Measurements from ENCODE around the gene GSTM5. TPM values are rescaled to one million over a fixed set of nuclear protein-coding genes. Genes with fewer than 3 reads are reported as not detected.
"Not testable (repeated sequence)": the region's sequence is repeated elsewhere in the genome, so short reads cannot be mapped to it uniquely, and the experiment has no call there.

GSTM5 gene
- total RNA-seq, 1 donor from 2014 or later, result 27.9 TPM

DNA sequence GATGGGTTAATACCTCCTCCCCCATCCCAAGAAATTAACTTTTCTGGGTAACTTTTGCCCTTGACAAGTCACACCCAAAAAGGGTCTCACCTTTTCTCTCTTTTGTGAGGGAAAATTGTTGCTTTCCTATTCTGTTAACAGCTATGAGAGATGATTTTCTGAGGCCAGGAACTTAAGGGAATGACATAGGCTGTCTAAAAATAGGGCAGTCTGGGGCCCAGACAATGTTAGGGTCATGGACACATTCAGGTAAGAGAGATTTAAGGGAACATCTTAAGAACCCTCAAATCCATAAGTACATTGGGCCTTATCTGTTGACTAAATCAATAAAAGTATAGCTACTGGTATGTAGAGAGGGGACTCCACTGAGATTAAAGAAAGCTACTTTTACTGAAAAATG, 37.2 kb downstream of the GSTM5 start:
- Mint-ChIP-seq H3K4me3 (ENCODE audit: unreplicated experiment) (no peak overlapping the region), H3K27ac (ENCODE audit: unreplicated experiment) (no peak overlapping the region), H3K36me3 (ENCODE audit: low read depth, unreplicated experiment) (no peaks in the 10 kb centered on the region), H3K4me1 (ENCODE audit: unreplicated experiment) (no peaks in the 10 kb centered on the region), H3K27me3 (ENCODE audit: unreplicated experiment) (peaks cover 3% of the 10 kb centered on the region), H3K9me3 (ENCODE audit: unreplicated experiment) (no peaks in the 10 kb centered on the region)
- no peak for DNase-seq (ENCODE audit: low spot score)
- TF ChIP-seq, protein P1, sequence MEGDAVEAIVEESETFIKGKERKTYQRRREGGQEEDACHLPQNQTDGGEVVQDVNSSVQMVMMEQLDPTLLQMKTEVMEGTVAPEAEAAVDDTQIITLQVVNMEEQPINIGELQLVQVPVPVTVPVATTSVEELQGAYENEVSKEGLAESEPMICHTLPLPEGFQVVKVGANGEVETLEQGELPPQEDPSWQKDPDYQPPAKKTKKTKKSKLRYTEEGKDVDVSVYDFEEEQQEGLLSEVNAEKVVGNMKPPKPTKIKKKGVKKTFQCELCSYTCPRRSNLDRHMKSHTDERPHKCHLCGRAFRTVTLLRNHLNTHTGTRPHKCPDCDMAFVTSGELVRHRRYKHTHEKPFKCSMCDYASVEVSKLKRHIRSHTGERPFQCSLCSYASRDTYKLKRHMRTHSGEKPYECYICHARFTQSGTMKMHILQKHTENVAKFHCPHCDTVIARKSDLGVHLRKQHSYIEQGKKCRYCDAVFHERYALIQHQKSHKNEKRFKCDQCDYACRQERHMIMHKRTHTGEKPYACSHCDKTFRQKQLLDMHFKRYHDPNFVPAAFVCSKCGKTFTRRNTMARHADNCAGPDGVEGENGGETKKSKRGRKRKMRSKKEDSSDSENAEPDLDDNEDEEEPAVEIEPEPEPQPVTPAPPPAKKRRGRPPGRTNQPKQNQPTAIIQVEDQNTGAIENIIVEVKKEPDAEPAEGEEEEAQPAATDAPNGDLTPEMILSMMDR (IDR thresholded peaks at IDR 0.05; ENCODE audit: unreplicated experiment), result no peak

DNA sequence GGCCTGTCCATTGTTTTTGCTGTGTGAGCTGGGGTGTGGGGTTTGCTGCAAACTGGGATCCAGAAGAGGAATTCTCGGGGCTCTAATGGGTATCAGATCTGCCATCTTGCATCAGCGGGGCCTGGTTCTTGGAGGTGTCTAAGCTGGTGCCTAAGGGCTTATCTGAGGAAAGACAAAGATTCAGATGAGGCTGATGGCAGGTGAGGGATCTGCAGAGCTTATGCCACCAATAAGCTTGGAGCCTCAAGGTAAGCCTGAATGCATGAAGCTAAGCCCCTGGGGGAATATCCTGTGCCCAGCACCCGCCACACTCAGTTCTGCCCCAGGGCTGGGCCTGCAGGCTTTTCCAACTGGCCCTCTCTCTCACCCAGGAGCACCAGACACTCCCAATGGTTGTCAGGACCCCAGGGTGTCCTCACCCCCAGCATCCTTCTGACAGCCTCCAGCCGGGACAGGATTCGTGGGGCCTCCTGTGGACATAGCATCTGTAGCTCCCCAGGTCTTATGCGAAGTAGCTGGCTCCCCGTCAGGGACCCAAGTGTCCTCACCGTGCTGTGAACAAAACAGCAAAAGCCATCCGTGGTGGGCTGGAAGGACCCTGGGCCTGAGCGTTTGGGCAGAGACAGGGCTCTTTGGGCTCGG, 38.3 kb downstream of the GSTM5 start:
- Mint-ChIP-seq H3K27ac (ENCODE audit: unreplicated experiment) (no peak overlapping the region), H3K9me3 (ENCODE audit: unreplicated experiment) (no peaks in the 10 kb centered on the region), H3K27me3 (ENCODE audit: unreplicated experiment) (peaks cover 3% of the 10 kb centered on the region), H3K4me1 (ENCODE audit: unreplicated experiment) (no peaks in the 10 kb centered on the region), H3K36me3 (ENCODE audit: low read depth, unreplicated experiment) (no peaks in the 10 kb centered on the region), H3K4me3 (ENCODE audit: unreplicated experiment) (no peak overlapping the region)
- DNase-seq (ENCODE audit: low spot score), result no peak
- TF ChIP-seq, protein P1 (IDR thresholded peaks at IDR 0.05; ENCODE audit: unreplicated experiment), result no peak

DNA sequence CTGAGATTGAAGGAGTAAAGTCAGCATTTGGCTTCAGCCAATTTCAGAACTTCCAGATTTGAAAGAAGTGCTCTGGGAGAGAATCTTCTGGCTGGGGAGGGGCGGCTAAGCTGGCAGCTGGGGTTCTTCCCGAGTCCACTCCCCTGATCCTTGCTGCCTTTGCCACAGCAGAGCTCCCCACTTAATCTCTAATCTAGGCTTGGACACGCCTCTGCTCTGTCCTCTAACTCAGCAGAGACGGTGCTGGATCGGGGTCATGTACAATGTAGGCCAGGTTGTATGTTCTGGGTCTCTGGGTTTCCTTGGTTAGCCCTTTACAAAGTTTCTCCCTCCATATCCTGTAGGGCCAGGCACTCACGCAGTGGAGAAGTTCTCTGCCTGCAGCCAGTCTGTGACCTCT, 38.9 kb downstream of the GSTM5 start:
- Mint-ChIP-seq H3K9me3 (ENCODE audit: unreplicated experiment) (no peaks in the 10 kb centered on the region), H3K4me3 (ENCODE audit: unreplicated experiment) (no peak overlapping the region), H3K27me3 (ENCODE audit: unreplicated experiment) (peaks cover 3% of the 10 kb centered on the region), H3K36me3 (ENCODE audit: low read depth, unreplicated experiment) (no peaks in the 10 kb centered on the region), H3K4me1 (ENCODE audit: unreplicated experiment) (no peaks in the 10 kb centered on the region), H3K27ac (ENCODE audit: unreplicated experiment) (no peak overlapping the region)
- no peak for DNase-seq (ENCODE audit: low spot score)
- TF ChIP-seq, protein P1 (IDR thresholded peaks at IDR 0.05; ENCODE audit: unreplicated experiment), result no peak

DNA sequence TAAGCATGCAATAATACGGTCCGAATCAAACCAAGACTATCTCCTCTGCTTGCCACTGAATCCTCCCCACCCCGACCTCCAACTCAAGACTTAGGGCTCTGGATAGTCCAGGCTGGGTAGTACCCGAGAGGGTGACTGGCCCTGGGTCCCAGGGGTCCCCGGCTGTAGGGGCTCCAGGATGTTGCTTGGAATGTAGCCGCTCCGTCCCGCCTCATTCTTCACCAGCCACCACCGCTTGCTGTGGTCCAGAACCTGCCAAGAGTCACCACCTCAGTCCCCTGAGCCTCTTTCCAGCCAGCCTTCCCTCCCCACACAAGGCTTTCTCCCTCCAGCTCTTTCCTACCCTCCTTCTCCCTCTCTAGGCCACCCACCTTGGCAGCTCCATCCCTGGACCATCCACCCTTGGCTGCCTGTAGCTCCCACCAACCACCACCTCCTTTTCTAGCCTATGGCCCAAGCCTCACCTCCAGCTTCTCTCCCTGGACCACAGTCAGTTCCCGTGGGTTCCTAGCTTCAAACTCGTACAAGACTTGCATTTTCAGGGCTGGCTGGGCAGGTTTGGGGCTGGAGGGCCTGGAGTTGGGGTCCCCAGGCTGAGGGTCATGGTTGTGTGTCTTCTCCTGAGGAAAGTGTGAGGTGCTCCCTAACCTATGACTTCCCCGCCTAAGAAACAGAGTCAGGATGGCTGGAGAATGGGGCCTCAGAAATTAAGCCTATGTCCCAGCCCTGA, 39.6 kb downstream of the GSTM5 start:
- Mint-ChIP-seq H3K4me1 (ENCODE audit: unreplicated experiment) (no peaks in the 10 kb centered on the region), H3K27me3 (ENCODE audit: unreplicated experiment) (peaks cover 3% of the 10 kb centered on the region), H3K27ac (ENCODE audit: unreplicated experiment) (no peak overlapping the region), H3K9me3 (ENCODE audit: unreplicated experiment) (no peaks in the 10 kb centered on the region), H3K36me3 (ENCODE audit: low read depth, unreplicated experiment) (no peaks in the 10 kb centered on the region), H3K4me3 (ENCODE audit: unreplicated experiment) (no peak overlapping the region)
- no peak for DNase-seq (ENCODE audit: low spot score)
- TF ChIP-seq, protein P1 (IDR thresholded peaks at IDR 0.05; ENCODE audit: unreplicated experiment), result no peak

DNA sequence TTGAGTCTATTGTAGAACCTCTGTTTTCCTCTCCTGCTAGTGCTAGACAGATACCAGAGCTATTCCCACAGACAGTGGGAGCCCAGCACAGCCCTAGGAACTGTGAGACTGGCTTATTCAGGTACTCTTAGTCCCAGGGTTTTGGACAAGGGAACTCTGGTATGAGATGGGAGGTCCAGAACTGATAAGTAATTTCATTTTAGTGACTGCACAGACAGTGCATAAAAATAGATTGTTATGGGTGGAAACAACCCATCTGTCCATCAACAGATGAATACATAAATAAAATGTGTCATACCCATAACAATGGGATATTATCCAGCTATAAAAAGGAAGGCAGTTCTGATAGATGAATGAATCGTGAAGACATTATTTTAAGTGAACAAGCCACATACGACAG, 42.7 kb downstream of the GSTM5 start:
- Mint-ChIP-seq H3K36me3 (ENCODE audit: low read depth, unreplicated experiment) (no peaks in the 10 kb centered on the region), H3K4me3 (ENCODE audit: unreplicated experiment) (no peak overlapping the region), H3K27me3 (ENCODE audit: unreplicated experiment) (peaks cover 5% of the 10 kb centered on the region), H3K27ac (ENCODE audit: unreplicated experiment) (no peak overlapping the region), H3K4me1 (ENCODE audit: unreplicated experiment) (no peaks in the 10 kb centered on the region), H3K9me3 (ENCODE audit: unreplicated experiment) (no peaks in the 10 kb centered on the region)
- DNase-seq (ENCODE audit: low spot score), result no peak
- TF ChIP-seq, protein P1 (IDR thresholded peaks at IDR 0.05; ENCODE audit: unreplicated experiment), result no peak

DNA sequence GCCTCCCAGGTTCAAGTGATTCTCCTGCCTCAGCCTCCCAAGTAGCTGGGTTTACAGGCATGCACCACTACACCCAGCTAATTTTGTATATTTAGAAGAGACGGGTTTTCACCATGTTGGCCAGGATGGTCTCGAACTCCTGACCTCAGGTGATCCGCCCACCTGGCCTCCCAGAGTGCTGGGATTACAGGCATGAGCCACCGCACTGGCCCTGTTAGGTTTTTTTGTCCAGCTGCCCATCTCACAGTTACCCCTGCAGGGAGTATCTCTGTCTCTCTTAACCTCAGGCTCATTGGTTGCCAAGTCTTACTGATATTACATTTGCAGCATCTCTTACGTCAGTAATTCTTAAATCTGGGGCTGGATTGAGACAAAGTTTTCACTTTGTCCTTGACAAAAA, 44.3 kb downstream of the GSTM5 start:
- H3K9me3 Mint-ChIP-seq (ENCODE audit: unreplicated experiment); DNase-seq (ENCODE audit: low spot score); H3K4me1 Mint-ChIP-seq (ENCODE audit: unreplicated experiment); H3K36me3 Mint-ChIP-seq (ENCODE audit: low read depth, unreplicated experiment); H3K4me3 Mint-ChIP-seq (ENCODE audit: unreplicated experiment); H3K27ac Mint-ChIP-seq (ENCODE audit: unreplicated experiment); H3K27me3 Mint-ChIP-seq (ENCODE audit: unreplicated experiment): not testable (repeated sequence)

All from endothelial cell (in vitro differentiated cells).